OCI-LY1 (cell line): ENCODE data around the gene DGKA.
"Not testable (repeated sequence)": the region's sequence is repeated elsewhere in the genome, so short reads cannot be mapped to it uniquely, and the experiment has no call there.

Experiments used
- H2AFZ ChIP-seq: fragments of 200-600 bp; sonication (generic), shearing (Covaris generic); 2 replicates; pipeline ENCODE4 v1.6.0; 2014; ENCODE audit warnings: antibody characterized with exemption, mild to moderate bottlenecking, low read length
- H3F3A ChIP-seq: fragments of 200-600 bp; sonication (generic), shearing (Covaris generic); 2 replicates; pipeline ENCODE4 v1.6.0; 2014; ENCODE audit warnings: mild to moderate bottlenecking, antibody characterized with exemption, low read length, moderate library complexity; ENCODE audit not compliant: insufficient read depth
- H3K27ac ChIP-seq: fragments of 200-600 bp; sonication (generic); 2 replicates; pipeline ENCODE4 v1.5.1; 2014; ENCODE audit warnings: low read length, mixed run types, mild to moderate bottlenecking, low read depth; ENCODE audit not compliant: poor library complexity, severe bottlenecking
- H3K27me3 ChIP-seq: fragments of 200-600 bp; sonication (generic); 2 replicates; pipeline ENCODE4 v1.6.0; 2014; ENCODE audit warnings: antibody characterized with exemption, mild to moderate bottlenecking, low read length, moderate library complexity; ENCODE audit not compliant: insufficient read depth
- H3K36me3 ChIP-seq: fragments of 200-600 bp; sonication (generic); 2 replicates; pipeline ENCODE4 v1.6.1; 2014; ENCODE audit warnings: mild to moderate bottlenecking, antibody characterized with exemption, low read length, moderate library complexity, mixed read lengths; ENCODE audit not compliant: insufficient read depth
- H3K4me1 ChIP-seq: fragments of 200-600 bp; sonication (generic); 2 replicates; pipeline ENCODE4 v1.5.1; 2014; ENCODE audit warnings: mild to moderate bottlenecking, low read length, moderate library complexity; ENCODE audit not compliant: insufficient read depth, severe bottlenecking
- H3K4me2 ChIP-seq: fragments of 200-600 bp; sonication (generic), shearing (Covaris generic); 2 replicates; pipeline ENCODE4 v1.6.1; 2014; ENCODE audit warnings: low read length
- H3K4me3 ChIP-seq: fragments of 200-600 bp; sonication (generic); 2 replicates; pipeline ENCODE4 v1.5.1; 2014; ENCODE audit warnings: low read length, low read depth, mild to moderate bottlenecking, mixed read lengths; ENCODE audit not compliant: poor library complexity, severe bottlenecking
- H3K79me2 ChIP-seq: fragments of 200-600 bp; shearing (Covaris generic); 2 replicates; pipeline ENCODE4 v1.6.1; 2016; ENCODE audit warnings: mixed run types, low read length, mixed read lengths; ENCODE audit not compliant: insufficient read depth
- H3K9ac ChIP-seq: fragments of 200-600 bp; sonication (generic), shearing (Covaris generic); 2 replicates; pipeline ENCODE4 v1.6.1; 2014; ENCODE audit warnings: mild to moderate bottlenecking, low read length, mixed read lengths
- H3K9me2 ChIP-seq: fragments of 200-600 bp; sonication (generic), shearing (Covaris generic); 2 replicates; pipeline ENCODE4 v1.6.1; 2014; ENCODE audit warnings: low read depth, mild to moderate bottlenecking, low read length, mixed read lengths
- H3K9me3 ChIP-seq: fragments of 200-600 bp; shearing (Covaris generic); 2 replicates; pipeline ENCODE4 v1.6.1; 2014; ENCODE audit warnings: low read length, mixed read lengths
- H4K20me1 ChIP-seq: fragments of 200-600 bp; sonication (generic), shearing (Covaris generic); 2 replicates; pipeline ENCODE4 v1.6.0; 2016; ENCODE audit warnings: mild to moderate bottlenecking, low read length; ENCODE audit not compliant: insufficient read depth
- EZH2 ChIP-seq: fragments of 200-600 bp; sonication (generic), shearing (Covaris generic); IDR thresholded peaks from 2 replicates; pipeline ENCODE4 v1.8.0; 2017; ENCODE audit warnings: borderline replicate concordance, mixed run types, mild to moderate bottlenecking, antibody characterized with exemption, low read length, moderate library complexity, mixed read lengths
- TF ChIP-seq, protein P1 (sequence below): fragments of 200-600 bp; sonication (generic), shearing (Covaris generic); IDR thresholded peaks from 2 replicates; pipeline ENCODE4 v1.5.1; 2017; ENCODE audit warnings: mild to moderate bottlenecking, antibody characterized with exemption, low read length, moderate library complexity, mixed read lengths

DGKA gene

DNA sequence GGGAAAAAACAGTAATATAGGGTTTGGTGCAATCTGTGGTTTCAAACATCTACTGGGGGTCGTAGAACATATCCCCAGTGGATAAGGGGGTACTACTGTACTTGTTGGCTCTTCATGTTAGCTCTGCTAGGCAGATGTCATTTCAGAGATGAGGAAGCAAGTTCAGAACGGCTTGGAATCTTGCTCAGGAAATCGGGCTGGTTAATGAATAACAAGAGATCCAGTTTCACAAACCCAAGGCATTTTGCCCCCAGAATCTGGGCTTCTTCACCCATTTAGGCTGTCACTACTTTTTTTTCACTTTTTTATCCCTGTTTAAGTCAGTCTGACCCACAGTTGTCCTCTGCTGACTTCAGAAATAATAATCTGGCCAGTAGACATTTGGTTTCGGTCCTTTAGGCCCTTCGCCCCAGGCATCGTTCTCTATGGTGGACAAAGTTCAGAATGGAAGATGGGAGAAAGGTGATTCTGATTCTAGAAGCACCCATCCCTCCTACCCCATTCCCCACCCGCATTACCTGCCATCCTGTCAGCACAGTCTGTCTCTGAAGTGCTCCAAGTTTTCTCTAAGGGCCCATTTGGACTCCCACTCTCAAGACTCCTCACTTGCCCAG, 70.6 kb downstream of the DGKA start:
- no peak overlapping the region for H3K4me2 ChIP-seq

DNA sequence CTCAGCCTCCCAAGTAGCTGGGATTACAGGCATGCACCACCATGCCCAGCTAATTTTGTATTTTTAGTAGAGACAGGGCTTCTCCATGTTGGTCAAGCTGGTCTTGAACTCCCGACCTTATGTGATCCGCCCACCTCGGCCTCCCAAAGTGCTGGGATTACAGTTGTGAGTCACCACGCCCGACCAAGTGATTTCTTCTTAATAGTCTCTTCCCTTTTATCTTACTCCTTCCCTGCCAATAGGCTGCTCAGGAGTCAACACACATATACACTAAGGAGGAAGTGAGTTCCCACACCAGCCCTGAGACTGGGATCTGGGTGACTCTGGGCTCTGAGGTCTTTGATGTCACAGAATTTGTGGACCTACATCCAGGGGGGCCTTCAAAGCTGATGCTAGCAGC, 72.4 kb downstream of the DGKA start:
- peaks cover 12% of the 10 kb centered on the region for H3K4me1 ChIP-seq
- H3K36me3 ChIP-seq, H3K9me2 ChIP-seq, H3K9me3 ChIP-seq, H4K20me1 ChIP-seq, H3K4me2 ChIP-seq, H3K79me2 ChIP-seq, H2AFZ ChIP-seq, H3K9ac ChIP-seq, H3K4me3 ChIP-seq, H3F3A ChIP-seq, H3K27me3 ChIP-seq, H3K27ac ChIP-seq: not testable (repeated sequence)

More for the DNA sequence above, 70.6 kb downstream of the DGKA start:
- no peak overlapping the region for H3K9ac ChIP-seq
- H3K9me3 ChIP-seq = no peaks in the 10 kb centered on the region
- H3K27ac ChIP-seq = no peak overlapping the region
- no peaks in the 10 kb centered on the region for H3K27me3 ChIP-seq
- no peak overlapping the region for H2AFZ ChIP-seq
- no peaks in the 10 kb centered on the region for H4K20me1 ChIP-seq
- peaks cover 7% of the 10 kb centered on the region for H3K4me1 ChIP-seq
- no peaks in the 10 kb centered on the region; the same call in 1 of the 2 replicates for H3K36me3 ChIP-seq
- no peaks in the 10 kb centered on the region for H3K79me2 ChIP-seq
- TF ChIP-seq, protein P1, sequence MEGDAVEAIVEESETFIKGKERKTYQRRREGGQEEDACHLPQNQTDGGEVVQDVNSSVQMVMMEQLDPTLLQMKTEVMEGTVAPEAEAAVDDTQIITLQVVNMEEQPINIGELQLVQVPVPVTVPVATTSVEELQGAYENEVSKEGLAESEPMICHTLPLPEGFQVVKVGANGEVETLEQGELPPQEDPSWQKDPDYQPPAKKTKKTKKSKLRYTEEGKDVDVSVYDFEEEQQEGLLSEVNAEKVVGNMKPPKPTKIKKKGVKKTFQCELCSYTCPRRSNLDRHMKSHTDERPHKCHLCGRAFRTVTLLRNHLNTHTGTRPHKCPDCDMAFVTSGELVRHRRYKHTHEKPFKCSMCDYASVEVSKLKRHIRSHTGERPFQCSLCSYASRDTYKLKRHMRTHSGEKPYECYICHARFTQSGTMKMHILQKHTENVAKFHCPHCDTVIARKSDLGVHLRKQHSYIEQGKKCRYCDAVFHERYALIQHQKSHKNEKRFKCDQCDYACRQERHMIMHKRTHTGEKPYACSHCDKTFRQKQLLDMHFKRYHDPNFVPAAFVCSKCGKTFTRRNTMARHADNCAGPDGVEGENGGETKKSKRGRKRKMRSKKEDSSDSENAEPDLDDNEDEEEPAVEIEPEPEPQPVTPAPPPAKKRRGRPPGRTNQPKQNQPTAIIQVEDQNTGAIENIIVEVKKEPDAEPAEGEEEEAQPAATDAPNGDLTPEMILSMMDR = no peak
- no peak for TF ChIP-seq EZH2
- no peaks in the 10 kb centered on the region for H3K9me2 ChIP-seq
- no peak overlapping the region for H3K4me3 ChIP-seq
- H3F3A ChIP-seq = no peaks in the 10 kb centered on the region
